Esophagus muscularis mucosa (tissue), 4 donors: ENCODE results near the gene AKT3.

ENCODE experiments used
- CTCF ChIP-seq, 3 experiments: fragments of 200-600 bp in 2 of 3; fragments of 450-650 bp in 1 of 3; sonication (generic) in 2 of 3; IDR thresholded peaks; one replicate each; pipeline ENCODE4 v1.5.1; 2017 to 2019; ENCODE audit warnings: antibody characterized with exemption in 3 of 3, mild to moderate bottlenecking in 2 of 3, moderate library complexity in 1 of 3
- EP300 ChIP-seq: sonication (generic); formaldehyde crosslinking; IDR thresholded peaks from one replicate; pipeline ENCODE4 v1.6.1; 2017; ENCODE audit warnings: antibody characterized with exemption
- POLR2A ChIP-seq: fragments of 450-650 bp; IDR thresholded peaks from one replicate; pipeline ENCODE4 v1.6.1; 2017; ENCODE audit warnings: antibody characterized with exemption, moderate library complexity, mild to moderate bottlenecking, low read depth
- POLR2AphosphoS5 ChIP-seq, 2 donors: sonication (generic); formaldehyde crosslinking; IDR thresholded peaks; one replicate each; pipeline ENCODE4 v1.6.1; 2017; ENCODE audit warnings: antibody characterized with exemption in 2 of 2

- TF ChIP-seq CTCF (IDR thresholded peaks at IDR 0.05) (peak; percentile 69 to 84 (median 80)), POLR2AphosphoS5 (IDR thresholded peaks at IDR 0.05) (no peak), EP300 (no peak), POLR2A (no peak)
Observed at GRCh38 chr1:243748706-243749283, 101.2 kb downstream of the AKT3 start.
